ENCODE results near the gene STK32A.
"Not testable (repeated sequence)": the region's sequence is repeated elsewhere in the genome, so short reads cannot be mapped to it uniquely, and the experiment has no call there.

Gene STK32A

DNA sequence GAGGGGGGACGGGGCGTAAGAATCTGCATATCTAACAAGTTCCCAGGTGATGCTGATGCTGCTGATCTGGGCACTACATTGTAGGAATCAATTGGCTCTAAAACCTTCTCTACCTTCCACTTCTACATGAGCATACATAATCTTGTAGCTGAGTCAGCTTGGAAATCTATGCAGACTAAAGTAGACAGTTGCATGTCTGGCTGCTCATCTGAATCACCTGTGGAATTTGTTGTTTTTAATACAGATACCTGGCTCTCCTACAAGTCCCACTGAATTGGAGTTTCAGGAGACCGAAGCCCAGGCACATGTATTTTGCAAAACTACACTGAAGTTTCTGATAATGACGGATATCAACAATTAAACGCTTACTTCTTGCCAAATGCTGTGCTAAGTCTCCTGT, 113.6 kb downstream of the STK32A start:
- DNase-seq = no peak

DNA sequence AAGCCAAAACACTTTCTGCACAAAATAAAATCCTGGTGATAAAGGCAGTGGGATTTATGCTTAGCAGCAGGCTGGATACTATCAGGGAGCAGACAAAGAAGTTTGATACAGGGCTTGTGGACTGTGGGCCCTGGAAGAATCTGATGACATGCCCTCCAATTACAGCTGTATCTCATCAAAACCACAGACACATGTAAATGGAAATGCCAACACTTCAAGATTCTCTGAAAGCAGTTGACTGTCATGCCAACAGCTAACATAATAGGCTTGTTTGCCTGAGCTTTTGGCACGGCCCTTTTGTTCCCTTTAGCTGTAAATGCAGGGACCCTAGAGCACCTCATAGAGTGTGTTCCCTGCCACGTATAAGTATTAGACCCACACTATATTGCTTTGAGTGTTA, 114.4 kb downstream of the STK32A start:
- DNase-seq = no peak

DNA sequence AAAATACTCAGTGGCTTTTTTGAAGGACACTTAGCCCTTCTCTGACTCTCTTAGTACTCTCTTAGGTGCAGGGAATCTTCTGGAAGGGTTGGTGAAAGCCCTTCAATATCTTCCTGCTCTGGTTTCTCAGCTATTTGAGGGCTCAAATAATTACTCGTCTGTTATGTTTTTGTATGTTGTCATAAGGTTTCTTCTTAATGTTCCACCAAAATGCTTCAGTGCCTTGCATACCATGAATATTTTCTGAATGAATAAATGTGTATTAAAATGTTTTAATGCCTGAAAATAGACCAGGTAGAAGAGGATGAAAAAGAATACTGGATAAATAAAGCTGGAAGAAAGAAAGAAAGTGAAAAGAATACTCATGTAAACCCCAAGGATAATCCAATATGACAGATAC, 124.3 kb downstream of the STK32A start:
- no peak for DNase-seq

DNA sequence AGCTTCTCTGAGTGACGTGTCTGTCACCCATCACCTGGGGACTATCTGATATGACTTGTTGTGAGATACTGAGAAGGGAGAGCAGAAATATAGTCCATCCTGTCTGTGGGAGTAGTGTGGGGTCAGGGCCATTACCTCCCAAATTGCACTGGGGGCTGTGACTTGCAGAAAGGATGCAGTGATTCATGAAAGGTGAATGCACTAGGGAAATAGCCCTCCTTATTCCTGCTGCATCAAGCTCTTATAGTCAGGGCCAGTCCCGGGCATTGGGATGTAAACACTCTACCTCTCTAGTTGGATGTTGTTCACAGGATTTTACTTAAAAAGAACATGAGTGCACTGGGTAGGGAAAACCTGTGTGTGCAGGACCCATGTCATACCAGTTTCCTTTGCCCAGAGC, 124.8 kb downstream of the STK32A start:
- DNase-seq = no peak

DNA sequence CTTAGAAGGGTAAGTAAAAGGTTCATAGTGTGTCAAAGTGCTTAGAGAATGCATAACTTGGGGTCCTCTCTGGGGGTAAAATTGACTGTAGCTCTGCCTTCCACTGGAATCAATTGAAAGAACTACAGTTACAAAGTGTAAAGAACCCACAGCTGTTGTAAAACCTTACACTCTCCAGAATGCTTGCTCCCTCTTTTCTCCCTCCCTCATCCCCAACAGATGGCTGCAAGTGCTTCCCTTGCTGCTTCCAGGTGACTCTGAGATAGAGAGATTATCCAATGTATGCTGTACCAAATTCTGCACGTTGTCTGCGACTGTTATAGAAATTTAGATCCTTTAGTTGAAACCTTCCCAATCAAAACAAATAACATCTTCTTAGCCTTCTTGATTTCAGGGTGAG, 126.0 kb downstream of the STK32A start:
- DNase-seq = no peak

DNA sequence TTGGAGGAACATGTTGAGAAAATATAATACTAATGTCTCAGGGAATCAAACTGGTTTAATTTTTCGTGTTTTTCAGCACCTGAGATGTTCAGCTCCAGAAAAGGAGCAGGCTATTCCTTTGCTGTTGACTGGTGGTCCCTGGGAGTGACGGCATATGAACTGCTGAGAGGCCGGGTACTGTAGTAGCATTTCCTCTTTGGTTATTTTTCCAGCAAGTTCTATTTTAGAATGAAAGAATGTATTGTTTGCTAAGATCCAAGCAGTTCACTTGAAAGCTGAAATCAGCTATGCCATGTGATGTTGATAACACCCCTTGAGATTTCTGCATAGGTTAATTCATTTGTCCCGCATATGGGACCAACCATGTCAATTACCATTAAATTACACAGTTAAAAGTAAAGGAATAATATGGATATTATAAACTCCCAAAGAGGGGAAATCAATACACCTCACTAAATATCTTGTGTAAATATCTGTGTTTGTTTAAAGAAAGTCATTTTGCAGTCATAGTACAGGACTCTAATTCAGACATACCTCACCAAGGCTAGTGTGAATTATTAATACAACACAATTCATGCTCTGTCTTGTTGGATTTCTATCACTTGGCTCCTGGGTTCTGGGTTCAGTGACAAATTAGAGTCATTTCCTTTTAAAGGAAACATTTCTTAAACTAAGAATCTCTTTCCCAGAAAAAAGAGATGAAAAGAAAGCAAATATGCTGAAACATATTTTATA, 126.8 kb downstream of the STK32A start:
- DNase-seq = no peak

DNA sequence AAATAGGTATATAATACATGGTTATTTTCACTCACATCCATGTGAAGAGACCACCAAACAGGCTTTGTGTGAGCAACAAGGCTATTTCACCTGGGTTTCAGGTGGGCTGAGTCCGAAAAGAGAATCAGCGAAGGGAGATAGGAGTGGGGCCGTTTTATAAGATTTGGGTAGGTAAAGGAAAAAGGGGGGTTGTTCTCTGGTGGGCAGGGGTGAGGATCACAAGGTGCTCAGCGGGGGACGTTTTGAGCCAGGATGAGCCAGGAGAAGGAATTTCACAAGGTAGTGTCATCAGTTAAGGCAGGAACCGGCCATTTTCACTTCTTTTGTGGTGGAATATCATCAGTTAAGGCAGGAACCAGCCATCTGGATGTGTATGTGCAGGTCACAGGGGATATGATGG, 132.6 kb downstream of the STK32A start:
- not testable (repeated sequence) for DNase-seq

DNA sequence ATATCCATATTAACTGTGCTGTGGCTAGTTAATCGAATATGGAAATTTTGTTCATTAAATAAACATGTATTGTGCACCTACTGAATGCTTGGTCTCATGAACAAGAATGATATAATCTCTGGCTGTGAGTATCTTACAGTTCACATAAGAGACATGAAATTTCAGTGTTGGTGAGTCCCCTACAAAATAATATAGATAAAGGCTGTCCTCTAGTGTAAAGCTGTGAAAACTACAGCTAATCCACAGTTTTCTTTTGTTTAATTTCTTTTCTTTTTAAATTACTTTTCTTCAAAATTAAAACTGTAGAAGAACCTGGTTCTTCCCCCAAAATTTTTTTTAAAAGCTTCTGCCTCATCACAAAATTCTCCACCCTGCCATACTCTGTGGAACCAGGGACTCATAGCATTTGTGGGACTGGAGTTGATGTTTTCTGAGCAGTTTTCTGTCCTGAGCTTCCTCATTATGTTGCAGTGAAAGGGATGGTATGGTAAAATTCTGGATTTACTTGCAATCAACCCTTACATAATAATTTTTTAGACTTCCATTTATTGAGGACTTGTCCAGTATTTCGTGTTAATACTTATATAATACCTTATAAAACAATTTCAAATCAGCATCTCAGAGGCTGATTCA, 135.0 kb downstream of the STK32A start:
- DNase-seq = no peak

DNA sequence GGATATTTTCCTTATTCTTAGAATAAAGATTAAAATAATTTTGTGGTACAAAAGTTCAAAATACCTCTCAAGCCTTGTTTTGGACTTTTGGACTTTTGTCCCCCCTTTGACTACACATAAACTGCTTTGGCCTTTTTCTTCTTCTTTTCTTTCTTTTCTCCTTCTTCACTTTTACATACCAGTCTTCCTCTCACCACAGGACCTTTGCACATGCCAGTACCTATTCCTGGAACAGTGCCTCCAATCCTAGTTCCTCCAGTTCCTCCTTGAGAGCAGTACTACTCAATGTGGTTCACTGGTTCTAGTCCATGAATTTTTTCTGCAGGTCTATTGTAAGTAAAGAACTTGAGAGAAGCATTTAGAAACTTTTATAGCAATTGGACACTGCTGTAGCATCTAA, 136.5 kb downstream of the STK32A start:
- no peak for DNase-seq

DNA sequence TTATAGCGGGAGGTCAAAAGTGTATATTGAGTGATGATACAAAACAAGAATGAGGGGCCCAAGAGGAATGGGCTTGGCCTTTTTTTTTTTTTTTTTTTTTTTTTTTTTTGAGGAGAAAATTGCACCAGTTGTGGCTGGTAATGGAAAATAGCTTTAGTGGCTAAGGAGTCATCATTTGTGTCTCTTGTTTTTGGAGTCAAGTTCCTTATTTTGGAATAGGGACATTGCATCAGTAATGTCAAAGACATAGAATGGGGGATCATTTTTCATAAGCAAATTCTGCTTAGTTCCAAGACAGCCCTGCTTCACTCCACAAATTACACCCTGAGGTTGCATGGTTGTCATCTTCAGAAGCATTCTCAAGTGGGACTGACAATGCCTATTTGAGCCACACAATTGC, 137.4 kb downstream of the STK32A start:
- no peak for DNase-seq

DNA sequence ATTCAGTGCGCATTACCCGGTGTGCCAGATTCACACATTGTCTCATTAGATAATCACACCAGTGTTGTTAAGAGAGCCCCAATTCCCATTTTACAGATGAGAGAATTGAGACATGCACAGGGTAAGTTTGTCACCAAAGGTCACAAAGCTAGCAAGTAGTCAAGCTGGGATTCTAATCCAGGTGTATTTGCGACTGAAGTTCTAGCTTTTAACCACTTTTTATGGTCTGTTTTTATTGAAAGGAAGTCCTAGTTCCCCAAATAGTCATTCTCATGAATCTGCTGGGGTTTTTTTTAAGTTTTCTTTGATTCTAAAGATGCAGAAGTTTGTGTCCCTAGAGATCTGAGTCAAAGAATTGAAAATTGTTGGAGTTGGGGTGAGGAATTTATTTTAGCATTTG, 138.5 kb downstream of the STK32A start:
- no peak for DNase-seq

DNA sequence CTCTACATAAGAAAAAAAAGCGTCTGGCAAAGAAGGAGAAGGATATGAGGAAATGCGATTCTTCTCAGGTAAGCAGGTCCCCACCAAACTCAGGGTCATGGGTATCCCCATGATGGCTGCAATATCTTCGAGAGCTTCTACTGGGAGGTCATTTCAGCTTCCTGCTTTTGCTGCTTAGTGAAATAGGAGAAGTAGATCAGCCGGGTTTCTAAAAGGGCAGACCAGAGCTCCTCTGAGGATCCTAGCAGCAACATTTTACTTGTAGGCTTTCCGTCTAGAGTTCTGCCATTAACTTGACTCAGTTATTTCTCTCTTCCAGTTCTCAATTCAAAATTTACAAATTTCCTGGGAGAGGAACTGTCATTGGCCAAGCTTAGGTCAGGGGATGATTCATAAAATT, 140.3 kb downstream of the STK32A start:
- no peak for DNase-seq

DNA sequence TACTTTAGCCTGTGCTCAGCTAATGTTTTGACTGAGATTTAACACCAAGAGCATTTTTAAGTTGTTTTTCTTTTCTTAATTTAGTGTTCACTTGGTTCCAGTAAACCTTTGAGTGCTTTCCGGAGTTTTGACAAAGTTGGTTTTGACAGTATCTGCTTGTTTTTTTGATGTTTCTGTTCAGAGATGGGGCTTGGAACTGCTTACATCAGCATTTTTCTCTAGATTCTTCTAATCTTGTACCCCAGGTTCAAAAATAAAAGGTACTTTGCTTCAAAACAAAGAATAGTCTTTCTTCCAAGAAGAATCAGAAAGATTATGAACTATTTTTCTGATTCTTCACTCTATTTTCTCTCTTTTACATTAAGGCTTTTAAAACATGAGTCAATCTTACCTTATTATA, 142.9 kb downstream of the STK32A start:
- DNase-seq = no peak

DNA sequence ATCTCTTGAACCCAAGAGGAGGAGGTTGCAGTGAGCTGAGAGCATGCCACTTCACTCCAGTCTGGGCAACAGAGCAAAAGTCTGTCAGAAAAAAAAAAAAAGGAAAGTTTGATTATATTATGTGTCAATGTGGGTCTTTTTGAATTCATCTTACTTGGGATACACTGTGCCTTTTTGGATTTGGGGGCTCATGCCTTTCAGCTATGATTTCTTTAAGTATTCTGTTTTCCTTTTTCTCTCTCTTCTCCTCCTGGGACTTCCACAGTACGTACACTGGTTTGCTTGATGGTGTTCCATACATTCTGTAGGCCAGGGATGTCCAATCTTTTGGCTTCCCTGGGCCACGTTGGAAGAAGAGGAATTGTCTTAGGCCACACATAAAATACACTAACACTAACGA, 146.7 kb downstream of the STK32A start:
- DNase-seq = no peak

DNA sequence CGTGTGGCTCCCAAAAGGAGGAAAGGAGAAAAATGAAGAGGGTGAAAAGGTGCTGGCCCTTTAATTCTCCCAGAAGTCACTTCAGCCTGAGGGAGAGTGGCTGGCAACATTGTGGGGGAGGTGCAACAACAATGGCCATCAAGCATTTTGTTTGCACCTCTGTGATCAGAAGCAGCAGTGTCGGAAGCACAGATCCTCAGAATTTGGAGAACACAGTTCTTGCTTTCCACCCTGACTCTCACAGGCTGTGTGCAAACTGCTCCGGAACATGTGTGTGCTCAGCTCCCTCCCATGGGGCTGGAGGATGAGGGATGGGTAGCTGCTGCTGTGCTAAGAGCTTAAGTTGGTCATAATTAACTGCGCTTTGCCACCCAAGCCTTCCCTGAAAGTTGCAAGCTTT, 147.9 kb downstream of the STK32A start:
- no peak for DNase-seq

DNA sequence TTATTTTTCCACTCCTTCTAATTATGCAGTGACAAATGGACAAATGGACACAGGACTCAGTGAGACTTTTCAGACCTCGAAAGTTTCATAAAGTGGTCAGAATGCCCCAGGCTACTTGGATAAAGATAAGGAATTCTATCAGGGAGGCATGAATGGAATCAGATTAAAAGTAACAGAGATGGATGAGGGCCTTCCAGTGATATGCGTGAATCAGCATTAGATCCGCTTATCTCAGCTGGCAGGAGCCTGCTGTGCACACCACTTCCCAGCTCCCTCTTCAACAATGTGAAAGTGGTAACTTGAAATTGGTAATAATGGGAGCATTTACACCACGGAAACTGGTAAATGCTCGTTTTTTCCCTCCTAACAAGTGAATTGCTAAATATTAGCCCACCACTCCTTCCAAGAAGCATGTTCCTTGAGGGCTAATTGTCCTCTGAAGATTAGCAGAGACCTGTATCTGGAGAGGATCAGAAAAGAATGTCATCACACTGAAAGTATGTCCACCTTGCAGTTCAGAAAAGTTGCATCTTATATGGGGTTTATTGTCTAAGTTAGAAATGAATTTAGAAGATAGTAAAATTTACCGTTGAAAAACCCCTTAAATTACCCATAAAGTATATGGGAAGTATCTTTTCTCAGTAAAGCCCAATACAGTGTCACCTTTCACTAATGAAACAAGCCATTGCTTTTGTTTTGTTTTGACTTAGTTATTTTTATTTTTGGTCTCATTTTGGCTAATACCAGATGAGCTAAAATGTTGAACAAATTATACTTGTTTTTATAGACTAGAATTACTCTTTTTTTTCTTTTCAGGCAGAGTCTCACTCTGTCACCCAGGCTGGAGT, 149.7 kb downstream of the STK32A start:
- DNase-seq = no peak

DNA sequence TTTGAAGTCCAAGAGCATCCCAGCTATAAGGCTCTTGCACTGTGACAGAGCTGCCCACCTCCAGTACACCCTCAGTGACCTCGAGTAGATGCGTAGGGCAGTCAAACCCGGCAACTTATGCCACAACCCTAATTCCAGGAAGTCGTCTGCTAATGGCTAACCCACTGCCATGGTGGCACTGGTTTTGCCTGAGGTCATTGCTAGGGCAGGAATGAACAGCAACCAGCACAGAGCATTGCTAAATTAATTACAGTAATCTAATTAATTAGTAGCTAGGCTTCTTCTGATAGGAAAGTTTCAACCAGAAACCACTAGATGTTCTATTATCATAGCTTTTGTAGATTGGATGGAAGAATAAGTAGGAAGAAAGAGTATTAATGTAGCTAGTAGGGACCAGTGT, 152.3 kb downstream of the STK32A start:
- DNase-seq = no peak

DNA sequence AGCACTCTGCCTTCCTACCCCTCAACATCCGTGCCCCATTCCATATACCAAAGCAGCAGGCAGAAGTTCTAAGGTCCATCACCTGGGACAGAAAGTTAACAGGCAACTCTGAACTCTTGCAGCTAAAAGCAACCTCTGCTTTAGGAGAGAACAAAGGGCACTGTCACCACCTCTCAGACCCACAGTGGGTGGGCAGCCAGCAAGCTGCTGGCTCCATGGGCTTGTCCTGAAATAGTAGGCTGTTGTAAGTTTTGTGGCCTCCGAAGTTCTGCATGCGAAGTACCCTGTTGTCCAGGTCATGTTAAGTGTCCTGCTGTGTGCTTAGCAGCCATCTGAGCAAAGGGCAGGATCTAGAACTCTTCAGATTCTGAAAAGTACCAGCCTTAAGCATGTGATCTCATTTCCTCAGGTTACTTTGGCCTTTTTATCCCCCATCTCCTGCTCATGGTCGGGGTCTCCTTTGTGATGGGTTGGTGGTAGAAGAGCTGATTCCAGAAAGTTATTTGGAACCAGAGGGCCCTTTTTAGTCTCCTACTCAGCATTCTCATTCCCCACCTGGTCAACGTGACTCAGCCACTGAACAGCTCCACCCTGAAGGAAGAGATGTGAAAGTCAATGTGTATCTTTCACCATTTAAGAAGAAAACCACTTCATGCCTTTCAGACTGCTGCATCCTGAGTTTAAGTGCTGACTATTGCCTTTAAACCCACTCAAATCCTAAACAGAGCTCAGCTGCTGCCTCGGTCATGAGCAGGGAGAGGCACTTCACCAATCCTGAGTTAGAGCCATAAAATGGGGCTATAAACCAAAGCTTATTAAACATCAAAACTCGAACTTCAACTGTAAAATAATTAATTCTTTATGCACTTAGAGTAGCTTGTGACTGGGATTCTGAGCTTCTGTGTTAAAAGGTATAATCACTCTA, 153.6 kb downstream of the STK32A start:
- DNase-seq = no peak

DNA sequence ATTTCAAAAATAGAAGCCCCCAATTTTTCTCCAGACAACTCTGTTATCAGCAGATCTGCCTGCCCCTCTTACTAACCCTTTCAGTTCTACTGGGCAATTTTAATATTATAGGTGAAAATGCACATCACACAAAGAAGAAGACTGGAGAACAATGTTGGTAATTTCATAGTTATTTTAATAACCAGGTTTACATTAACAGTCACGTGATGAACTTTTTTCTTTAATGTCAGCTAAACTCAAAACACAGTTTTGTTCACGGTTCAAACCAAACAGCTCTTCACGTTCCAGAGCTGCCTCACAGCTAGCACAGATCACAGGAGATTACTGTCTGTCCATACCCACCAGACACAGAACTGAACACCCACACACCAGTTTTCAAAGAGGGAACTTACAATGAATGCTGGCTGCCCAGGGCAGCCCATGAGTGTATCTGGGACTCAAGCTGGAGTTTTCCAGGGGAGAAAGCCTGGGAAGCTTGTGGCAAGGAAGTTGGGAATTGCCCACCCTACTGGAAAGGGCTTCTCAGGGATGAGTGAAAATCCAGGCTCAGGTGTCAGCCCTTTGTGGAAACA, 155.9 kb downstream of the STK32A start:
- no peak for DNase-seq

DNA sequence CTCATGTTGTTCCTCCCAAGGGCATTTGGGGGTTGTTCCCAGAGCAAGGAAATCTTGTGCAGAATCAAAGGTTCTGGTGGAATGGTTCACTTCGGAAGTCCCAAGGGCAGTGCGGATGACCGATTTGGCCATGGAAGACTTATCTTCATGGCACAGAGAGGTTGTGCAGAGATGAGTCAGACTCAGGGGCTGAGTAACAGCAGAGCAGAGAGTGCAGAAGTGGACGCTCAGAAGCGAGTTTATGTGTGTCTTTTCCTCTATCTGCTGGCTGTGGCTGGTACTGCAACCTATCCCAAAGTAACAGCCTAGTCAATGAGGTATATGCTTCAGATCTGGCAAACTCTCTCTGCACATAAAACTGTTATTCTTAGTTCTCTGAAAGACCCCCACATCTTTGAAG, 157.0 kb downstream of the STK32A start:
- no peak for DNase-seq

DNA sequence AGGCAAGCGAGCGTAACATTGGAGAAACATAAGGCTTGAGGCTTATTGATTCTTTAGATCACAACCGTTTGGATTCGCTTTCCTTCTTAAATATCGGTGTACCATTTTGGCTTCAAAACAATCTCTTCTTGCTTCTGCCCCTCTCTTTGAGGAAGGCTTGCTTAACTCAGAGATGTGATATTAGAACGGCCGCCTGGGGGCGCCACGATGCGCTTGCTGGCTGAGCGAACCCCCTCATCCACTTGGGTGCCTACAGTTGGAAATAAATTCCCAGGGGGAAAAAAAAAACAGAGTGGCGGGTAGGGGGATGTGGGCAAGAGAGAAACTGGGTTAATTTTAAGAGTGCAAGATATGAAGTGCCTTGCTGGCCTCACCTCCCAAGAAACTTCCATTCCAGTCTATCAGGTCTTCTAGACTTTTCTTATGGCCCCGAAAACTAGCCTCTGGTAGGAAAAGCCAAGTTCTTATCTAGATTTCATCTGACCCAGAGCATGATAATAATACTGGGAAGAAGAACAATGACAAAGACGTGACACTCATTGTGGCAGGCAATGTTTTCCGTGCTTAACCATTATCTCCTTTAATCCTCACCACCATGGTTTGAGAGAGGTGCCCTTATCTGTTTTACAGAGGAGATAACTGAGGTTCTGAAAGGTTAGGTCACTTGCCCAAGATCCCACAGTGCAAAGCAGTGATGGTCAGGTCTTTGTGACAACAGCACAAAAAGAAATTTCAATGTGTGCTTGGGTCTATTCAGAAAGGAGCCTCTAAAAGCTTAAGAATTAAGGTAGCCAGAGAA, 159.2 kb downstream of the STK32A start:
- no peak for DNase-seq

Data from NCI-H1092 (cell line).